RWPE2 (cell line): Measurements from ENCODE around the gene NPY.

Experiments used
- ATAC-seq: fragments of 200-7000 bp; cut with Tn5 transposase; 3 replicates; pipeline ENCODE4 v1.9.1; 2021; ENCODE audit warnings: low read depth
- DNase-seq: peaks from one replicate; pipeline ENCODE4 v3.0.0-alpha.2; 2020; ENCODE audit warnings: low spot score
- H3K27ac ChIP-seq: fragments of 450-650 bp; 2 replicates; pipeline ENCODE4 v1.5.1; 2017; ENCODE audit warnings: mild to moderate bottlenecking; ENCODE audit not compliant: poor library complexity, severe bottlenecking
- H3K27me3 ChIP-seq: fragments of 250-450 bp; sonication (Bioruptor Pico); 2 replicates; pipeline ENCODE4 v1.5.1; 2021; ENCODE audit warnings: mild to moderate bottlenecking, moderate library complexity; ENCODE audit not compliant: insufficient read depth, poor library complexity, severe bottlenecking
- H3K36me3 ChIP-seq: fragments of 250-450 bp; sonication (Bioruptor Pico); 2 replicates; pipeline ENCODE4 v1.5.1; 2020; ENCODE audit warnings: low read depth, mild to moderate bottlenecking, moderate library complexity
- H3K4me1 ChIP-seq: fragments of 250-450 bp; sonication (Bioruptor Pico); 2 replicates; pipeline ENCODE4 v1.5.1; 2021; ENCODE audit warnings: mild to moderate bottlenecking, moderate library complexity; ENCODE audit not compliant: insufficient read depth, poor library complexity, severe bottlenecking
- H3K4me3 ChIP-seq: fragments of 250-450 bp; sonication (Bioruptor Pico); 2 replicates; pipeline ENCODE4 v1.5.1; 2021; ENCODE audit warnings: mild to moderate bottlenecking, moderate library complexity; ENCODE audit not compliant: severe bottlenecking
- H3K9me3 ChIP-seq: fragments of 250-450 bp; sonication (Bioruptor Pico); 2 replicates; pipeline ENCODE4 v1.5.1; 2021; ENCODE audit warnings: mild to moderate bottlenecking, moderate library complexity; ENCODE audit not compliant: severe bottlenecking
- CTCF ChIP-seq: fragments of 450-650 bp; IDR thresholded peaks from one replicate; pipeline ENCODE4 v1.5.1; 2017; ENCODE audit warnings: mild to moderate bottlenecking, moderate library complexity; ENCODE audit not compliant: poor library complexity, severe bottlenecking

NPY gene

DNA sequence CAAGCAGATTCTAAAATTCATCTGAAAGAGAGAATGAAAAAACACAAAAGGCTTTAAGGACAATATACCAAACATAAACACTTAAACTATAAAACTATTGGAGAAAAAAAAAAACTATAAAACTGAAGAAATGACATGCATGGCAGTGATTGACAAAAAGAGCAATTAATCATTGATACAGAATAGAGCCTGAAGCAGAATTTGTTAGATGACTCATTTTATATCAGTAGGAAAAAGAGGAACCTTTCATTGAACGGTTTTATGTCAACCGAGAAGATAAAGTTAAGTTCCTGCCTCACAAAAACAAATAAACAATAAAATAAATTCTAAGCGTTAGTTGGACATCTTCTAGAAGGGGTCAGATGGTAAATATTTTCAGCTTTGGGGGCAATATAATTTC lies 23.3 kb downstream of the NPY start:
- no peak for TF ChIP-seq CTCF

GRCh38 chr7:24312588-24312987 lies 28.6 kb downstream of the NPY start:
- H3K9me3 ChIP-seq: no peaks in the 10 kb centered on the region
- ATAC-seq: no peak
- no peaks in the 10 kb centered on the region for H3K4me1 ChIP-seq
- DNase-seq: no peak
- H3K27me3 ChIP-seq: peaks cover 13% of the 10 kb centered on the region
- no peak overlapping the region for H3K4me3 ChIP-seq
- H3K36me3 ChIP-seq: no peaks in the 10 kb centered on the region
- no peak for TF ChIP-seq CTCF
- no peak overlapping the region for H3K27ac ChIP-seq

More for the DNA sequence above, 23.3 kb downstream of the NPY start:
- Histone ChIP-seq H3K4me3 (no peak overlapping the region), H3K27me3 (peaks cover 23% of the 10 kb centered on the region), H3K36me3 (no peaks in the 10 kb centered on the region), H3K4me1 (no peaks in the 10 kb centered on the region), H3K27ac (no peak overlapping the region), H3K9me3 (no peaks in the 10 kb centered on the region)
- DNase-seq (no peak), ATAC-seq (no peak)

DNA sequence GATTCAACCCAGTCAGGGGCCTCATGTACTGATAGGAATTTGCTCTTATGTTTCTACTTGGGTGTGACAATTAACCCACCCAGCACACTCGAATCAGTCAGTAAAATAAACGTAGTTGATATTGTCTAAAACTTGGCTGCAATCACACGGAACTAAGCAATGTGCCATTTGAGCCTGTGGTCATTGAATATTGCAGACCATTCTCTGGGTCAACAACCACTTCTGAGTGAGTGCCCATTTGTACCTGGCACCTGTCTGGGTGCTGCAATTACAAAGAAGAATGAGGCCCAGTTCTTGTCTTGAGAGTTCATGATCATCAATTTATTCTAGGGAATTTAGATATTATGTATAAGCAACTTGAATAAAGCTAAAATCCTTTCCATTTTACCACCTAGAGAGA lies 29.8 kb downstream of the NPY start:
- H3K27me3 ChIP-seq: peaks cover 15% of the 10 kb centered on the region
- H3K9me3 ChIP-seq: no peaks in the 10 kb centered on the region
- no peak for TF ChIP-seq CTCF
- no peaks in the 10 kb centered on the region for H3K36me3 ChIP-seq
- H3K27ac ChIP-seq: no peak overlapping the region
- ATAC-seq (no peak), DNase-seq (no peak)
- H3K4me3 ChIP-seq: no peak overlapping the region
- H3K4me1 ChIP-seq: no peaks in the 10 kb centered on the region

- ATAC-seq: no peak
- Histone ChIP-seq H3K27me3 (peaks cover 28% of the 10 kb centered on the region), H3K4me1 (no peaks in the 10 kb centered on the region), H3K27ac (no peak overlapping the region), H3K36me3 (no peaks in the 10 kb centered on the region), H3K9me3 (no peaks in the 10 kb centered on the region), H3K4me3 (no peak overlapping the region)
- DNase-seq: no peak
- no peak for TF ChIP-seq CTCF
These were observed 32.4 kb downstream of the NPY start for GRCh38 chr7:24316340-24316739.

DNA sequence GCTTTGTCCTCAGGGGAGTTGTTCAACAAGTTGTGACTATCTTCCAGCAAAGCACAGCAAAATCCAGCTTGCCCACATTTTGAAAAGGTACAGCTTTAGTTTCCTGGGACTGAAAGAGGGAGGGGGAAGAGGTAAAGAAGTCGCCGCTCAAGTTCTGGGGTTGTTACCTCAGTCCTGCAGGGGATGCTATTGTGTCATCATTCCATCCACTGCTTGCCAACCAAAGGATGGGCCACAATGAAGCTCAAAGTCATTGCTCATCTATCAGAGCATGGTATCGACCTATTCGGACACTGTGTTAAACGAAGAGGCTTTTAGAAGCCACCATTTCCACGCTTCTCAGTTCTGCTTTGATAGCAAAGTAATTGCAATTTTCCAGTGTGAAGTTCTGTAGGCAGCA lies 34.3 kb downstream of the NPY start:
- no peak for DNase-seq

More for the DNA sequence above, 34.3 kb downstream of the NPY start:
- no peak for ATAC-seq
- no peaks in the 10 kb centered on the region for H3K4me1 ChIP-seq
- peak; percentile 23 for TF ChIP-seq CTCF
- no peak overlapping the region for H3K27ac ChIP-seq
- no peaks in the 10 kb centered on the region for H3K9me3 ChIP-seq
- H3K4me3 ChIP-seq: no peak overlapping the region
- peaks cover 45% of the 10 kb centered on the region for H3K27me3 ChIP-seq
- no peaks in the 10 kb centered on the region for H3K36me3 ChIP-seq
